LNCAP (cell line): ENCODE measurements around the gene DPEP2.

Source experiments
- CTCF ChIP-seq: fragments of 450-650 bp; IDR thresholded peaks from 2 replicates; pipeline ENCODE4 v1.5.1; 2017; ENCODE audit warnings: mild to moderate bottlenecking

Gene DPEP2

GRCh38 chr16:67948015-67948414 is 51.3 kb downstream of the DPEP2 start:
- TF ChIP-seq CTCF = no peak

GRCh38 chr16:67946966-67947558 is 52.2 kb downstream of the DPEP2 start:
- no peak for TF ChIP-seq CTCF

DNA sequence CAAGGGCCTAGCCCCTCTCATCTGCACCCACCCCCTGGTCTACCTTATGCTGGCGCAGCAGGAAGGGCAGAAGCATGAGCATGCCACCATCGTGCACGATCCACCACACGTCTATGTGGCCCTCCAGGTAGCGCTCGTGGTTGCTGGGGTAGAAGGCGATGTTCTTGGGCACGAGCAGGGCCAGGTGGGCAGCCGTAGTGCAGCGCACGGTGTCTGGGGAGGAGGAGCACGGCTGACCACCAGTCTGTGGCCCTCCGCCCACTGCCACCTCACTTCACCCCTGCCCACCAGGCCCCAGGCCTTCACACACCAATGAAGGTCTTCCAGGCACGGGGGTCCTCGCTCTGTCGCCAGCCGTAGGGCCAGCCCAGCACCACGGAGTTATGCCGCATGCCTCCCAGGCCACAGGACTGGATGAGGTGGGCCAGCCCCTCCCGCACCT is 53.1 kb downstream of the DPEP2 start:
- TF ChIP-seq CTCF = no peak

DNA sequence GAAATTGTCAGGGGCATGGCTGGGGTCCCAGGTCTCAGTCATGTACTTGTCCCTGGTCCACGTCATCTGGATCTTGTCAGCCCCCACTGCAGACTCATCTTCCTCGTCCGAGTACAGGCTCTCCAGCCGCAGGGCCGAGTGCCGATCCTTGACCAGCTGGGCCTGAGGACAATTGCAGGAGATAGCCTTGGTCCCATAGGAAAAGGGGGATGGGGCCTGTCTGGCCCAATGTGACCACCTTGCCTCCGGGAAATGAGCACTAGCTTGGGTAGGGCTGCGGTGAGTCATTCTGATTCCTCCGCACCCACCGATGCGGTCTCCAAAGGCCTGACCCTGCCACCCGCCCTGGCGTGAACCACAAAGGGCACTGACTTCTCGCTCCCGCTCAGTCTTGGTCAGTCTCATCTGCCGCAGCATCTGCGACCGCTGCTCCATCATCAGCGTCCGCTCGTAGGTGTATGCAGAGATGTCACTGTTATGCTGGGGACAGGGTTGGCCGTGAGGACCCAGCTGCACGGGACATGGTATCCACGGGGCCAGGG is 53.8 kb downstream of the DPEP2 start:
- TF ChIP-seq CTCF = no peak

- TF ChIP-seq CTCF = no peak
These were observed 54.4 kb downstream of the DPEP2 start for GRCh38 chr16:67944690-67945391.

- no peak for TF ChIP-seq CTCF
These were observed 55.4 kb downstream of the DPEP2 start, which contains the start of gene LCAT for GRCh38 chr16:67943619-67944504. Gene LCAT (minus strand): TSS chr16:67944120. CDS start chr16:67944101, 19 bp downstream.

DNA sequence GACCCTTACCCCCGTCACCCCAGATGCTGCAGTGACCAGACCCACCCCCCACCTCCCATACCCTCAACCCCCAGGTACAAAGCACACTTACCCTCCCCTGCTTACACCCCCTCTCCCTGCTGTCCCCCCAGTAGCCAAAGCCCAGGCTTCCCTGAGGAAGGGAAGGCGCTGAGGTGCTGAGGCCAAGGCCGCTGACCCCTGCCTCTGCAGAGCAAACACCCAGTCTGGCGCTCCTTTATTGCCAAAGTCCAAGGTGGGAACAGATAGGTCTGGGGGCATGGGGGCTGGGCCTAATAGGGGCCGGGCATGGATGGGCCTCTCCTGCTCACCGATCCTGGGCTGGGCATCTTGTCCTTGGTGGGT is 56.0 kb downstream of the DPEP2 start:
- no peak for TF ChIP-seq CTCF
